Keratinocyte (primary cell): Measurements from ENCODE around the gene ZNF598. TPM values are rescaled to one million over a fixed set of nuclear protein-coding genes. Genes with fewer than 3 reads are reported as not detected.

Experiments
- DNase-seq: peaks from one replicate; pipeline ENCODE4 v3.0.0-alpha.2; 2011; ENCODE audit warnings: low read depth, missing footprints, low spot score
- FAIRE-seq: peaks from 2 replicates; lab custom pipeline; 2011; peaks lifted over from hg19 to GRCh38; lab: Jason Lieb, UNC
- H2AFZ ChIP-seq: 2 replicates; pipeline ENCODE4 v1.6.0; 2012; ENCODE audit warnings: low read length, control low read depth, inconsistent platforms; ENCODE audit not compliant: control insufficient read depth
- H3K27ac ChIP-seq: 2 replicates; pipeline ENCODE4 v1.5.1; 2011; ENCODE audit warnings: low read length; ENCODE audit not compliant: control insufficient read depth, insufficient read depth
- H3K27me3 ChIP-seq: 3 replicates; pipeline ENCODE4 v1.6.0; 2011; ENCODE audit warnings: low read length; ENCODE audit not compliant: control insufficient read depth, insufficient read depth; ENCODE audit errors: extremely low read depth
- H3K36me3 ChIP-seq, 2 experiments: 2 replicates in 1 of 2; 3 replicates in 1 of 2; pipeline ENCODE4 v1.5.1; 2011; ENCODE audit warnings: low read length in 2 of 2, mild to moderate bottlenecking in 1 of 2; ENCODE audit not compliant: control insufficient read depth in 2 of 2, insufficient read depth in 2 of 2; ENCODE audit errors: extremely low read depth in 1 of 2
- H3K4me1 ChIP-seq: 3 replicates; pipeline ENCODE4 v1.5.1; 2011; ENCODE audit warnings: low read length; ENCODE audit not compliant: control insufficient read depth, insufficient read depth; ENCODE audit errors: extremely low read depth
- H3K4me2 ChIP-seq: 3 replicates; pipeline ENCODE4 v1.6.0; 2011; ENCODE audit warnings: low read depth, low read length; ENCODE audit not compliant: control insufficient read depth, insufficient read depth; ENCODE audit errors: extremely low read depth
- H3K4me3 ChIP-seq, 3 experiments: fragments of 200-600 bp in 1 of 3; sonication (generic) in 1 of 3; 2 replicates in 2 of 3; 3 replicates in 1 of 3; pipeline ENCODE4 v1.5.1; 2011 to 2016; ENCODE audit warnings: low read length in 3 of 3, mild to moderate bottlenecking in 3 of 3, control low read depth in 2 of 3, inconsistent platforms in 1 of 3, low read depth in 1 of 3, mixed read lengths in 1 of 3, mixed run types in 1 of 3, moderate library complexity in 1 of 3; ENCODE audit not compliant: control insufficient read depth in 2 of 3, insufficient read depth in 2 of 3; ENCODE audit errors: extremely low read depth in 1 of 3
- H3K79me2 ChIP-seq: 2 replicates; pipeline ENCODE4 v1.6.0; 2012; ENCODE audit warnings: low read length; ENCODE audit not compliant: control insufficient read depth, insufficient read depth
- H3K9ac ChIP-seq: 3 replicates; pipeline ENCODE4 v1.6.0; 2011; ENCODE audit warnings: low read length; ENCODE audit not compliant: control insufficient read depth, insufficient read depth; ENCODE audit errors: extremely low read depth
- H3K9me1 ChIP-seq: 3 replicates; pipeline ENCODE4 v1.6.0; 2011; ENCODE audit warnings: low read length; ENCODE audit not compliant: control insufficient read depth, insufficient read depth; ENCODE audit errors: extremely low read depth
- H3K9me3 ChIP-seq: 2 replicates; pipeline ENCODE4 v1.5.1; 2012; ENCODE audit warnings: low read depth, low read length; ENCODE audit not compliant: control insufficient read depth
- H4K20me1 ChIP-seq: 3 replicates; pipeline ENCODE4 v1.6.0; 2011; ENCODE audit warnings: low read length; ENCODE audit not compliant: control insufficient read depth, insufficient read depth; ENCODE audit errors: extremely low read depth
- CTCF ChIP-seq, 3 experiments: IDR thresholded peaks in 1 of 3; conservative IDR thresholded peaks in 1 of 3; optimal IDR thresholded peaks in 1 of 3; 2 replicates in 2 of 3; 3 replicates in 1 of 3; pipeline versions ENCODE3 to v1.5.1; 2011; ENCODE audit warnings: low read length in 3 of 3, mild to moderate bottlenecking in 3 of 3, moderate library complexity in 2 of 3, control low read depth in 1 of 3, inconsistent platforms in 1 of 3; ENCODE audit not compliant: insufficient read depth in 2 of 3; ENCODE audit errors: extremely low read depth in 1 of 3
- EZH2 ChIP-seq: IDR thresholded peaks from one replicate; pipeline ENCODE4 v1.6.1; 2012; ENCODE audit warnings: inconsistent platforms, mild to moderate bottlenecking, low read length, moderate library complexity
- dilution Hi-C: fragments of 300-500 bp; cut with MboI; formaldehyde crosslinking; loops from one replicate; pipeline ENCODE4 v1.7.0; 2020; ENCODE audit warnings: low sequenced_read_pairs; ENCODE audit not compliant: extremely low pct_ligation_motif_present
- polyA plus RNA-seq, 5 experiments: library from polyadenylated mRNA; depleted of rRNA in 3 of 5; stranded (reverse) in 3 of 5; stranded (forward) in 1 of 5; unstranded in 1 of 5; fragments of >200 nt; gene quantifications; 1 replicate in 1 of 5; 2 replicates in 3 of 5; 3 replicates in 1 of 5; pipeline versions ENCODE4 v1.2.1 to v1.2.3, GENCODE V29; 2011 to 2012; ENCODE audit warnings: missing spikeins in 2 of 5, low read depth in 1 of 5, low replicate concordance in 1 of 5

Gene ZNF598
- polyA plus RNA-seq, 1 donor (not counting 4 experiments of a cell fraction or from before 2014, with no cell fraction given) = 18.0 TPM

GRCh38 chr16:2033057-2033908 is 23.7 kb upstream of the ZNF598 start:
- no peak for DNase-seq
- dilution Hi-C loops = no loop called here
- no peaks in the 10 kb centered on the region for H3K79me2 ChIP-seq
- H3K9ac ChIP-seq = no peak overlapping the region
- H3K4me2 ChIP-seq = peak overlapping the region; percentile 48
- peak overlapping the region; percentile 69 for H2AFZ ChIP-seq
- no peaks in the 10 kb centered on the region for H3K9me3 ChIP-seq
- no peak overlapping the region for H3K27ac ChIP-seq
- H3K4me1 ChIP-seq = peaks cover 9% of the 10 kb centered on the region
- no peak for FAIRE-seq
- peaks cover 0 to 3% of the 10 kb centered on the region in 2 experiments for H3K36me3 ChIP-seq
- no peaks in the 10 kb centered on the region for H3K9me1 ChIP-seq
- no peaks in the 10 kb centered on the region for H4K20me1 ChIP-seq
- peak overlapping the region in 1 of 3 experiments; percentile 32 for H3K4me3 ChIP-seq
- TF ChIP-seq EZH2 (no peak), CTCF (optimal IDR thresholded peaks at IDR 0.05 in 1 of 3, IDR thresholded peaks at IDR 0.05 in 1 of 3, conservative IDR thresholded peaks at IDR 0.05 in 1 of 3; ENCODE audit: extremely low read depth in 1 of 3, insufficient read depth in 2 of 3, low read length in 3 of 3) (no peak)
- H3K27me3 ChIP-seq = no peaks in the 10 kb centered on the region

- TF ChIP-seq EZH2 (no peak), CTCF (optimal IDR thresholded peaks at IDR 0.05 in 1 of 3, IDR thresholded peaks at IDR 0.05 in 1 of 3, conservative IDR thresholded peaks at IDR 0.05 in 1 of 3; ENCODE audit: extremely low read depth in 1 of 3, insufficient read depth in 2 of 3, low read length in 3 of 3) (no peak)
- dilution Hi-C loops = no loop called here
- no peak overlapping the region for H3K9ac ChIP-seq
- H3K36me3 ChIP-seq = peaks cover 0 to 3% of the 10 kb centered on the region in 2 experiments
- H2AFZ ChIP-seq = no peak overlapping the region
- H3K4me1 ChIP-seq = peaks cover 12% of the 10 kb centered on the region
- no peak for FAIRE-seq
- H3K79me2 ChIP-seq = no peaks in the 10 kb centered on the region
- DNase-seq = no peak
- no peak overlapping the region for H3K4me3 ChIP-seq
- no peaks in the 10 kb centered on the region for H4K20me1 ChIP-seq
- H3K27me3 ChIP-seq = no peaks in the 10 kb centered on the region
- no peaks in the 10 kb centered on the region for H3K9me1 ChIP-seq
- no peaks in the 10 kb centered on the region for H3K9me3 ChIP-seq
- H3K27ac ChIP-seq = no peak overlapping the region
- H3K4me2 ChIP-seq = no peak overlapping the region
Measured at GRCh38 chr16:2032285-2033056, 22.9 kb upstream of the ZNF598 start.
